ENCODE data around the gene RAPGEF4. TPM values are rescaled to one million over a fixed set of nuclear protein-coding genes. Genes with fewer than 3 reads are reported as not detected.
"Not testable (repeated sequence)": the region's sequence is repeated elsewhere in the genome, so short reads cannot be mapped to it uniquely, and the experiment has no call there.

Gene RAPGEF4
- total RNA-seq, 2 experiments from 2014 or later: 0.23 to 0.40 TPM

- Mint-ChIP-seq H3K4me1 (no peaks in the 10 kb centered on the region), H3K27ac (no peak overlapping the region), H3K4me3 (no peak overlapping the region), H3K9me3 (no peaks in the 10 kb centered on the region), H3K36me3 (ENCODE audit: low read depth) (no peaks in the 10 kb centered on the region), H3K27me3 (peaks cover 33% of the 10 kb centered on the region)
- CTCF ChIA-PET: interaction anchor here (0.6 to 9.0 kb wide), 21 partner anchors 8 to 1313 kb away, joined by 3 to 168 read pairs (median 4); no protein-coding TSS in a partner anchor
- POLR2A ChIA-PET: no interaction called here
- DNase-seq: no peak
Measured at GRCh38 chr2:173028141-173028540, 292.5 kb downstream of the RAPGEF4 start.

GRCh38 chr2:173028671-173029070 lies 293.0 kb downstream of the RAPGEF4 start:
- DNase-seq: no peak
- Mint-ChIP-seq H3K36me3 (ENCODE audit: low read depth) (no peaks in the 10 kb centered on the region), H3K4me1 (no peaks in the 10 kb centered on the region), H3K27ac (no peak overlapping the region), H3K27me3 (peaks cover 33% of the 10 kb centered on the region), H3K4me3 (no peak overlapping the region), H3K9me3 (no peaks in the 10 kb centered on the region)
- ChIA-PET POLR2A (no interaction called here), CTCF (interaction anchor here (0.9 to 9.0 kb wide), 10 partner anchors 12 to 1313 kb away, joined by 3 to 168 read pairs (median 6); no protein-coding TSS in a partner anchor)

- ChIA-PET CTCF (interaction anchor here (9.0 kb wide), 1 partner anchor 180 kb away, joined by 168 read pairs; no protein-coding TSS in a partner anchor), POLR2A (no interaction called here)
- no peaks in the 10 kb centered on the region for H3K4me1 Mint-ChIP-seq
- H3K4me3 Mint-ChIP-seq: no peak overlapping the region
- no peak for DNase-seq
- no peak overlapping the region for H3K27ac Mint-ChIP-seq
- H3K36me3 Mint-ChIP-seq (ENCODE audit: low read depth): no peaks in the 10 kb centered on the region
- peaks cover 37% of the 10 kb centered on the region for H3K27me3 Mint-ChIP-seq
- H3K9me3 Mint-ChIP-seq: no peaks in the 10 kb centered on the region
Measured at GRCh38 chr2:173030561-173031490, 295.2 kb downstream of the RAPGEF4 start.

GRCh38 chr2:173032032-173032431 lies 296.4 kb downstream of the RAPGEF4 start:
- H3K27me3 Mint-ChIP-seq: peaks cover 33% of the 10 kb centered on the region
- no peak for DNase-seq
- ChIA-PET POLR2A (no interaction called here), CTCF (no interaction called here)
- H3K4me3 Mint-ChIP-seq: no peak overlapping the region
- no peaks in the 10 kb centered on the region for H3K4me1 Mint-ChIP-seq
- H3K27ac Mint-ChIP-seq: no peak overlapping the region
- H3K36me3 Mint-ChIP-seq (ENCODE audit: low read depth): no peaks in the 10 kb centered on the region
- no peaks in the 10 kb centered on the region for H3K9me3 Mint-ChIP-seq

GRCh38 chr2:173033084-173033483 lies 297.4 kb downstream of the RAPGEF4 start:
- ChIA-PET CTCF (no interaction called here), POLR2A (no interaction called here)
- H3K27me3 Mint-ChIP-seq: peaks cover 32% of the 10 kb centered on the region
- H3K4me3 Mint-ChIP-seq: no peak overlapping the region
- no peaks in the 10 kb centered on the region for H3K36me3 Mint-ChIP-seq (ENCODE audit: low read depth)
- no peaks in the 10 kb centered on the region for H3K4me1 Mint-ChIP-seq
- H3K27ac Mint-ChIP-seq: no peak overlapping the region
- no peak for DNase-seq
- H3K9me3 Mint-ChIP-seq: no peaks in the 10 kb centered on the region

GRCh38 chr2:173034143-173034542 lies 298.5 kb downstream of the RAPGEF4 start:
- H3K36me3 Mint-ChIP-seq (ENCODE audit: low read depth): no peaks in the 10 kb centered on the region
- ChIA-PET POLR2A (no interaction called here), CTCF (no interaction called here)
- DNase-seq: no peak
- no peak overlapping the region for H3K4me3 Mint-ChIP-seq
- H3K9me3 Mint-ChIP-seq: no peaks in the 10 kb centered on the region
- H3K27ac Mint-ChIP-seq: no peak overlapping the region
- peaks cover 31% of the 10 kb centered on the region for H3K27me3 Mint-ChIP-seq
- no peaks in the 10 kb centered on the region for H3K4me1 Mint-ChIP-seq

- POLR2A ChIA-PET: no interaction called here
- CTCF ChIA-PET: interaction anchor here (1.4 kb wide), 1 partner anchor 10 kb away, joined by 3 read pairs; no protein-coding TSS in a partner anchor
Measured at GRCh38 chr2:173037245-173038120, 301.8 kb downstream of the RAPGEF4 start.

GRCh38 chr2:173038257-173038656 lies 302.6 kb downstream of the RAPGEF4 start:
- H3K4me1 Mint-ChIP-seq; DNase-seq; H3K4me3 Mint-ChIP-seq; POLR2A ChIA-PET; H3K36me3 Mint-ChIP-seq (ENCODE audit: low read depth); H3K27ac Mint-ChIP-seq; H3K27me3 Mint-ChIP-seq; H3K9me3 Mint-ChIP-seq: not testable (repeated sequence)
- CTCF ChIA-PET: interaction anchor here (1.2 kb wide), 1 partner anchor 11 kb away, joined by 3 read pairs; no protein-coding TSS in a partner anchor

More at GRCh38 chr2:173037245-173038120, 301.8 kb downstream of the RAPGEF4 start:
- Mint-ChIP-seq H3K9me3 (no peaks in the 10 kb centered on the region), H3K4me1 (no peaks in the 10 kb centered on the region), H3K27me3 (peaks cover 15% of the 10 kb centered on the region), H3K36me3 (ENCODE audit: low read depth) (no peaks in the 10 kb centered on the region), H3K4me3 (no peak overlapping the region), H3K27ac (no peak overlapping the region)
- DNase-seq: no peak

- Mint-ChIP-seq H3K9me3 (no peaks in the 10 kb centered on the region), H3K27me3 (peaks cover 6% of the 10 kb centered on the region), H3K27ac (no peak overlapping the region), H3K36me3 (ENCODE audit: low read depth) (no peaks in the 10 kb centered on the region), H3K4me1 (no peaks in the 10 kb centered on the region), H3K4me3 (no peak overlapping the region)
- no peak for DNase-seq
- ChIA-PET CTCF (no interaction called here), POLR2A (no interaction called here)
Measured at GRCh38 chr2:173040729-173041128, 305.1 kb downstream of the RAPGEF4 start.

GRCh38 chr2:173043476-173043875 lies 307.8 kb downstream of the RAPGEF4 start:
- CTCF ChIA-PET: no interaction called here
- Mint-ChIP-seq H3K4me3 (no peak overlapping the region), H3K36me3 (ENCODE audit: low read depth) (no peaks in the 10 kb centered on the region), H3K27me3 (peaks cover 3% of the 10 kb centered on the region), H3K4me1 (peaks cover 2% of the 10 kb centered on the region), H3K27ac (no peak overlapping the region), H3K9me3 (no peaks in the 10 kb centered on the region)
- no peak for DNase-seq
- POLR2A ChIA-PET: no interaction called here

GRCh38 chr2:173043897-173044519 lies 308.4 kb downstream of the RAPGEF4 start:
- peaks cover 6% of the 10 kb centered on the region for H3K4me1 Mint-ChIP-seq
- CTCF ChIA-PET: interaction anchor here (1.5 kb wide), 1 partner anchor 16 kb away, joined by 5 read pairs; no protein-coding TSS in a partner anchor

GRCh38 chr2:173044686-173045085 lies 309.0 kb downstream of the RAPGEF4 start:
- CTCF ChIA-PET: interaction anchor here (1.5 kb wide), 1 partner anchor 16 kb away, joined by 5 read pairs; no protein-coding TSS in a partner anchor
- POLR2A ChIA-PET: no interaction called here
- H3K27me3 Mint-ChIP-seq: peaks cover 3% of the 10 kb centered on the region
- no peaks in the 10 kb centered on the region for H3K36me3 Mint-ChIP-seq (ENCODE audit: low read depth)
- H3K4me3 Mint-ChIP-seq: no peak overlapping the region
- H3K4me1 Mint-ChIP-seq: peaks cover 12% of the 10 kb centered on the region
- H3K9me3 Mint-ChIP-seq: no peaks in the 10 kb centered on the region
- DNase-seq: no peak
- H3K27ac Mint-ChIP-seq: no peak overlapping the region

More at GRCh38 chr2:173043897-173044519, 308.4 kb downstream of the RAPGEF4 start:
- Mint-ChIP-seq H3K27ac (no peak overlapping the region), H3K4me3 (no peak overlapping the region), H3K9me3 (no peaks in the 10 kb centered on the region), H3K27me3 (peaks cover 3% of the 10 kb centered on the region), H3K36me3 (ENCODE audit: low read depth) (no peaks in the 10 kb centered on the region)
- DNase-seq: no peak
- POLR2A ChIA-PET: no interaction called here
